HG03064 (cell line): Measurements from ENCODE around the gene KRT40.
"Not testable (repeated sequence)": the region's sequence is repeated elsewhere in the genome, so short reads cannot be mapped to it uniquely, and the experiment has no call there.

Experiments
- ATAC-seq: cut with Tn5 transposase; IDR thresholded peaks from one replicate; pipeline ENCODE4 v1.9.1; 2021; ENCODE audit warnings: low read depth; ENCODE audit not compliant: unreplicated experiment

The KRT40 gene

DNA sequence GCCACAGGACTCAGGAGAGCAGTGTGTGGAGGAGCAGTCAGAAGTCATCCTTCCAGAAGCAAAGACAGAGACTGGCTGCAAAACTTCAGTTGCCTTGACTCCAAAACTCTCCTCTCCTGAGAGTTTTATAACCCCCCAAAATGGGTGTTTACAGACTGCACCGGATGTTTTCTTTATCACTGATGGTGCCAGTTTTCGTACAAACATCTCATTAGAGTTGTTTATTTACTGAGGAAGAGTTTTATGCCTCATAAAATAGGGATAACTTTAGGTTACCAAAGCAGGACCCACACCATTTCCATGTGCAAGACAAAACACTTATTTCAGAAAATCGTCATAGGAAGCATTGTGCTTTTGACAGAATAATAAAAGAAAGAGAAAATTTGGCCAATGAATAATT is at the start of gene KRT40:
Gene KRT40, minus strand, starts transcription at position 101 of the 400 bp plus-strand sequence. Its CDS starts 53 bp downstream, at position 48.
- ATAC-seq = no peak

DNA sequence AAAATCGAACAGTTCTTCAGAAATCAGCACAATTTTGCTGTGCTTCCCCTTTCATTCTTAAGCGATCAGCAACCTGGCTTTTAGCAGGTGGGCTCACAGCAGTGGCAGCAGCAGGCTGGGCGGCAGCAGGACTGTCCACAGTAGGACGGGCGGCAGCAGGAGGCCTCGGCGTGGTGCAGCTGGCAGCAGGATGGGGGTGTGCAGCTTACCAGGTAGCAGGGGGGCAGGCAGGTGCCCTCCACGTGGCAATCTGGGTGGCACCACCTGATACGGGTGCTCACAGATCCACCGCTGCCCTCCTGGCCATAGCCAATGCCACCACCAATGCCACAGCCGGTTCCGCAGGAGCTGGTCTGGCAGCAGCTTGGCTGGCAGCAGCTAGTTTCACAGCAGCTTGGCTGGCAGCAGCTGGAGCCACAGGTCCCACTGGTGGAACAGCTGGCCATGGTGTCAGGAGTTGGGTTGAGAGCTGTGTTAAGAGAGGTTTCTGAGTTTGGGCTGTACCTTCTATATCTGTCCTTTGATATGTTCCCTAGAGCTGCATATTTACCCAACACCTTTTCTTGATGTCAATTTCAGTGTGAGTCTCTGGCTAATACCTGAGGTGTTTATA is 45.6 kb upstream of the KRT40 start, which contains the start of gene KRTAP1-4:
Gene KRTAP1-4, minus strand, starts transcription at position 563 of the 613 bp plus-strand sequence. Its CDS starts 117 bp downstream, at position 446.
- ATAC-seq = no peak

GRCh38 chr17:41026715-41027471 is 42.8 kb upstream of the KRT40 start, which contains the start of gene KRTAP1-5:
Gene KRTAP1-5 (minus strand): TSS chr17:41027208. CDS start chr17:41027155, 53 bp downstream.
- ATAC-seq = no peak

GRCh38 chr17:41024697-41025096 is 40.6 kb upstream of the KRT40 start:
- no peak for ATAC-seq

DNA sequence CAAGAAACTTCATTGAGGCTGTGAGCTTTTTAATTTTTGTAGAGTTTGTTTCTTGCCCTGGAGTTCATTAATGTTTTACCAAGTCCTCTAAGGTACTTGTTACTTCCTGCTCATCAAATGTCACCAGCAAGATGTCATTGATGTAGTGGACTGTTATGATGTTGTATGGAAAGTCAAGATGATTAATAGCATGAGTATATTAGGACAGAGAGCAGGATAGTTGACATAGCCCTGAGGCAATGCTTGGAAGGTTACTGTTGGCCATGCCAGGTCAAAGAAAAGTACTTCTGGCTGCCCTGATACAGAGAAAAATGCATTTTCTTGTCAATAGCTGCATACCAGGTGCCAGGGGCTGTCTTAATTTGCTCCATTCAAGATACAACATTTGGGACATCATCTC is 36.2 kb upstream of the KRT40 start:
- no peak for ATAC-seq

GRCh38 chr17:41019415-41019814 is 35.3 kb upstream of the KRT40 start:
- ATAC-seq = no peak

DNA sequence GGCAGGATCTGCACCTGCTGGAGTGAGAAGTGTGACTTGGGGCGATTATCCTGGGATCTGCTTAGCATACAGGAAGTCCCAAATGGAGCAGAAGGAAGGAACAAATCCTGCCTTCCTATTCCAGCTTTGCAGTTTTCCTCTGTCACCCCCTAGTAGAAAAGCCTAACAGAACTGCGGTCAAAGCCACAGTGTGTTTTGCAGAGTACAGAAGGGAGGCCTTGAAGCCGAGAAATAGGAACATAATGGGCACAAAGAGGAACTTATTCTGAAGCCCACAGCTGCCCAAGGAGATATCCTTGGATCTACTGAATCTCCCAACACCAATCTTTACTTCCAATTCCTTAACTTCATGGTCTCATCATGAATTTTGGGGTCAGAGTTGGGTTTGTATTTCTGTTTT is 34.4 kb upstream of the KRT40 start:
- no peak for ATAC-seq

DNA sequence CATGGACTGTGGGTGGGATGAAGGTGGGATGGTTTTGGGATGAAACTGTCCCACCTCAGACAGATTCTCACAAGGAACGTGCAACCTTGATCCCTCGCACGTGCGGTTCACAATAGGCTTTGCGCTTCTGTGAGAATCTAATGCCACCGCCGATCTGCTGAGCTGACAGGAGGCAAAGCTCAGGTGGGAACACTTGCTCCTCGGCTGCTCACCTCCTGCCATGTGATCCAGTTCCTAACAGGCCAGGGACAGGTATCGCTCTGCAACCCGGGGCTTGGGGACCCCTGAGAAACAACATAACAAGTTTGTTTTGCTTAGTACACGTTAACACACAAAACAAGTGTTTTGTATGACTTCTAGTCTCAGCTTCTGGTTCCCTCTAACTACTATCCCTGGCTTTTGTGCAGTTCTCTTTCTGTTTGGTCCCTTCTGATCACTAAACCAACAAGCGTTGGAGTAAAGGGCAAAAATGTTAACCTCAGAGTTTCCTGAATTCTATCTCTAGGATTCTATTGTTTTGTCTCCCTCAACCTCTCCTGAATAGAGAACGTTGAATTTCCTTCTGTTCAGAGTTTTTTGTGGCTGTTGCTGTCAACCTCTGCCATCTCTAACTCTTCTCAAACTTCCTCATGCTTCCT is 32.6 kb upstream of the KRT40 start:
- ATAC-seq = no peak

- no peak for ATAC-seq
Measured at GRCh38 chr17:41015454-41015853, 31.3 kb upstream of the KRT40 start.

DNA sequence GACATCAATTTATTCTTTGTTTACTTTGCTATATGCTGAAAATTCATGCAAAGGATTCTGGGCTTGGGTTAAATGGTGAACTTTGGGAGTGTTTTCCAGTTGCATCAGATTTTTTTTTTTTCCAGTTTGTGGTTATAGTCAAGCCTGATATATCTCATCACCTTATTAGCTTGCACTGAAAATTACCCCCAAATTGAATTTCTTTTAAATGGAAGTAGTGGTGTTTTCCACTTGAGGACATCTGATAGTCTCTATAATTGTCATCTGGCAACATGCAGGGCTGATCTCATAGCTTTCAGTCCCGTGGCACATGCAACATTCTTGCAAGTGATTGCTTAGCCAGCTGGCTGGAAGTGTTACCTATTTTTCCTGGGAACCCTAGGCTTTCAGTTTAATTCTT is 29.5 kb upstream of the KRT40 start:
- no peak for ATAC-seq

DNA sequence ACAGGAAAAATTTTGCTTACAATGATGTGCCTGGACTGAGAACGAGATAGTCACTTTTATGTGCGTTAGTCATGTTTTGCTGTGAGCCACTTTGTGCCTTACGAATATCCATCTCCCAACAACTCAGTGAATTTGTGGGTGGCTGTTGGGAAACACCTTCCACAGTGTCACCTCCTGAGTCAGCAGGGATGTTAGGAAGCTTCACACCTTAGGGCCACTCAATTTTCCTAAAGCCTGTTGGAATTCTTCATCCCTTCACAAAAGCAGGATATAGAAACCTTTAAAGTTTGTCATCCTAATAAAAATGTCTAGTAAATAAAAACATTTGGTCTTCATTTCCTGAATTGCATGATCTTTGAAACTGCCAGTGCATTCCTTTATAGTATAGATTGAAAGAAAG is 29.1 kb upstream of the KRT40 start:
- ATAC-seq = no peak

DNA sequence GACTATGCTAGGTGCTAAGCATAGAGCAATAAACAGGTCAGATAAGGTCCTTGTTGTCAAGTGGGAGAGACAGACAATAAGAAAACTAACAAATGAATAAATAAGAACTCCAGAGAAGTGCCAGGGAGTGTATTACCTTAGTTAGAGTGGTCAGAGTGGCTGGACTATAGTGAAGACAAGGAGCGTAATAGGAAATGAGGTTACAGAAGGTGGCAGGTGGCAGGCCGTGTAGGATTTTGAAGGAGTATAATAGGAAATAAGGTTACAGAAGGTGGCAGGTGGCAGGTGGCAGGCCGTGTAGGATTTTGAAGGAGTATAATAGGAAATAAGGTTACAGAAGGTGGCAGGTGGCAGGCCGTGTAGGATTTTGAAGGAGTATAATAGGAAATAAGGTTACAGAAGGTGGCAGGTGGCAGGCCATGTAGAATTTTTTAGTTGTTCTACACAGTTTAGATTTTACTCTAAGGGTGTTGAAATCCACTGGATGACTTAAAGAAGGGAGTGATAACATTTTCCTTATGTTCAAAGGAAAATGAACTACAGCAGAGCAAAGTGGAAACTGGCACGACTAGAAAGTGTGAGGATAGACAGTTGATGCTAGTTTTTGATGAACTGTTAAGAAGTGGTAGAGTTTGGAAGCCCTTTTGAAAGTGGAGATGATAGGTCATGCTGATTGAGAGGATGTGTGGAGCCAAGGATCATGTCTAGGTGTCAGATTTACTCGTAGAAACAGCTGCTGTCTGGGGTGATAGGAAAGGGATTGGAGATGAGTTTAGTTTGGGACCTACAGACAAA is 28.4 kb upstream of the KRT40 start:
- ATAC-seq = no peak

- ATAC-seq = no peak
Measured at GRCh38 chr17:41010441-41010840, 26.3 kb upstream of the KRT40 start.

DNA sequence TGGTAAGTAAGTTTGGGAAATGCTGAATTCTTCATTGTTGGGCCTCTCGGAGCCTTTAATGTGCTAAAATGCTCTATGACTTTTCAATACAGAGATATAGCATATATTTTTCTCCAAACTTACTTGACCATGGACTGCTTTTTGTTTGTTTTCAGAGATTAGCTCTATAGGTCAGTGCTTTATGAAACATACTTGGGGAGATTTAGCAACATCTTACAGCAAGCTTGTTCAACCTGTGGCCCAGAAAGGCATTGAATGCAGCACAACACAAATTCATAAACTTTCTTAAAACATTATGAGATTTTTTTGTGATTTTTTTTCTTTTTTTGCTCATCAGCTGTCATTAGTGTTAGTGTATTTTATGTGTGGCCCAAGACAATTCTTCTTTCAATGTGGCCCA is 25.8 kb upstream of the KRT40 start:
- no peak for ATAC-seq

DNA sequence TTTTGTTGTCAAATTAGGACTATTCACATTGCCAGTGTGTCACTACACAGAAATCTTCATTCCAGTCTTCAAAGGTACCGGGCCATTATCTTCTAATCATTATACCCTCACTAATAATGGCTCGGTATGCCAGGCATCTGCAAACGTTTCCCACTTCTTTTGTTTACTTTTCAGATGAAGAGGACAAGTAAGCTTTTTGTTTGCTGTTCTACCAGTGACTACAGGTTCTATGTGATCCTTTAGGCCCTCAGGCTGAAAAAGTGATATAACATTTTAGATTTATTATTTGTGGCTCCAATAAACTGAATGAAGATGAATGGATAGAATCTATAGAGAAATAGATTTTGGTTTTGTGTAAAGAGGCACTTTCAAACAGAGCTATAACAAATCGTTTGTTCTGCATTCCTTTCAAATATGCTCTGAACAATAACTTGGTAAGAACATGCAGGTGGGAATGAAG is 25.2 kb upstream of the KRT40 start:
- no peak for ATAC-seq

GRCh38 chr17:41008811-41009210 is 24.7 kb upstream of the KRT40 start, which contains the start of gene KRTAP3-1:
Gene KRTAP3-1 (minus strand): TSS chr17:41009128. CDS start chr17:41009074, 54 bp downstream.
- no peak for ATAC-seq

GRCh38 chr17:41004397-41004796 is 20.3 kb upstream of the KRT40 start:
- ATAC-seq = no peak

DNA sequence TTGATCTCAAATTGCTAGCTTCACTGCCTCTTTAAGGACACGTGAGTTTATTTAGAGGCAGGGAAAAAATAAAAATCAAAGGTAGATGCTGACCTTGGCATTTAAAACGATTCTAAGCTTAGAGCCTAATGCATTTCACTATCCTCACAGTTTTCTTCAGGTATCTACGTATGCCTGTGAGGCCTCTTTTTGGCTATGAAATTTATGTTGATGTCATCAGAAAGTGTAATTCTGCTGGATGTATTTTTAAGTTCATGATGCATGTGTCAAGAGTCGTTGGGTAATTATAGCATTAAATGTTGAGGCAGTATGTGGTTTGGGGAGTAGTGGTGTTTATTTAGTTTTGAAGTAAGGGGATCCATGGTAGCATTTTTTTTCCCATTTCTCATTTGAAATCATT is 19.8 kb upstream of the KRT40 start:
- no peak for ATAC-seq

DNA sequence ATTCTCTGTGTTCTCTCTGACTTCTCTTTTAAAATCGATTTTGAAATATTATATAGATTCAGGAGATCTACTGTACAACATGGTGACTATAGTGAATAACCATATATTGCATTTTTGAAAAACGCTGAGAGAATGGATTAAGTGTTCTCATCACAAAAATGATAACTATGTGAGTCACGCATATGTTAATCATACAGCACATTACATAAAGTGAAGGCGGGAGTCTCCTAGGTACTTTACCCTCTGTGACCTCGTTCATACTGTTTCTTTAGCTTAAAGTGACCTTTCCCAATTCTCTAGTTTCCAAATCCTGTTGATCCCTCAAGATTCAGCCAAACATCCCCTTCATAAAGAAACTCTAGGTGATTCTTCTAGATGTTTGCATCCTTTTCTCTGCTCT is 18.7 kb upstream of the KRT40 start:
- ATAC-seq = no peak

DNA sequence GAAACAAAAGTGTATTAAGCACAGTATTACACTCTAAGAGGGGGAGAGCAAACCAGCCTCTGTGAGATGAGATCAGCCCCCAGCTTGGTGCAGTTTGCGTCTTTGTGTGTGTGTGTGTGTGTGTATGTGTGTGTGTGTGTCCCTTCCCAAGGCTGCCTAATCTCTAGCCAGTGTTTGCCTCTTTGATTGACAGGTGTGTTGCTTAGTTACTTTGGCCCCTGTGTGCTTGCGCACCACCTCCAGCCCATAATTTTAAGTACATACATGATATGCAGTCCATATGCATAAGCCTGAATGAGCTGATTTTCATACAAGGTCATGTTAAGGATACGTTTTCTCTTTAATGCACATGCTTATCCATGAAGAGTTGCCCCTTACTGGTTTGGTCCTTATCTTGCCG is 17.7 kb upstream of the KRT40 start:
- ATAC-seq = no peak

GRCh38 chr17:40999563-40999962 is 15.4 kb upstream of the KRT40 start, which contains the start of gene KRTAP3-2:
Gene KRTAP3-2 (minus strand): TSS chr17:40999906. CDS start chr17:40999853, 53 bp downstream.
- not testable (repeated sequence) for ATAC-seq
